ENCODE results near the gene MYO3B. TPM values are rescaled to one million over a fixed set of nuclear protein-coding genes. Genes with fewer than 3 reads are reported as not detected.

MYO3B gene
- total RNA-seq, 1 experiment from 2014 or later = 0.63 TPM

GRCh38 chr2:170533156-170533555, 355.2 kb downstream of the MYO3B start:
- no peak for TF ChIP-seq CTCF (conservative IDR thresholded peaks at IDR 0.05)
- Histone ChIP-seq H3T11ph (ENCODE audit: low read length) (no peak overlapping the region), H4K91ac (ENCODE audit: insufficient read length, low read depth, low read length) (no peak overlapping the region), H3K56ac (ENCODE audit: insufficient read length, low read depth, low read length) (no peak overlapping the region), H2BK20ac (ENCODE audit: low read depth, low read length, poor library complexity, severe bottlenecking) (no peak overlapping the region), H4K8ac (replicated peaks; ENCODE audit: insufficient read length, low read depth, low read length) (no peak overlapping the region), H2AK5ac (ENCODE audit: insufficient read length, low read length) (no peak overlapping the region), H2AFZ (ENCODE audit: low read length) (no peak overlapping the region), H2BK5ac (ENCODE audit: insufficient read length, low read length) (no peak overlapping the region), H3K79me1 (ENCODE audit: insufficient read depth, low read depth, low read length, poor library complexity, severe bottlenecking) (no peaks in the 10 kb centered on the region), H3K9me3 (ENCODE audit: control insufficient read depth, low read depth, low read length) (no peaks in the 10 kb centered on the region), H4K5ac (ENCODE audit: insufficient read length, low read depth, low read length) (no peak overlapping the region), H4K20me1 (ENCODE audit: control insufficient read depth, insufficient read depth, insufficient read length) (no peaks in the 10 kb centered on the region), H2BK12ac (ENCODE audit: insufficient read length, low read depth, low read length) (no peak overlapping the region), H3K14ac (ENCODE audit: insufficient read depth, low read length) (no peak overlapping the region), H3K4ac (ENCODE audit: low read depth, low read length) (no peak overlapping the region), H2BK15ac (ENCODE audit: low read depth, low read length) (no peak overlapping the region), H3K23ac (ENCODE audit: insufficient read length, low read depth, low read length) (no peak overlapping the region), H3K18ac (ENCODE audit: insufficient read length, low read depth, low read length) (no peak overlapping the region), H2BK120ac (ENCODE audit: low read depth, low read length, poor library complexity, severe bottlenecking) (no peak overlapping the region), H3K79me2 (ENCODE audit: insufficient read depth, low read length) (no peaks in the 10 kb centered on the region), H3K9ac (ENCODE audit: extremely low read depth, insufficient read length, low read length) (no peak overlapping the region), H3K23me2 (ENCODE audit: insufficient read length, low read depth, low read length, poor library complexity, severe bottlenecking) (no peaks in the 10 kb centered on the region), H3K4me2 (ENCODE audit: insufficient read depth, insufficient read length, low read length) (no peak overlapping the region), H3K4me1 (ENCODE audit: insufficient read depth, low read length) (no peaks in the 10 kb centered on the region), H3K27ac (ENCODE audit: insufficient read length, low read depth, low read length) (no peak overlapping the region), H3K27me3 (ENCODE audit: insufficient read depth, low read length) (no peaks in the 10 kb centered on the region)
- no peak overlapping the region for H3K27ac Mint-ChIP-seq
- peaks cover 12 to 13% of the 10 kb centered on the region in 2 experiments for H3K4me1 Mint-ChIP-seq
- whole genome bisulfite sequencing (ENCODE audit: extremely low coverage, insufficient read length, low lambda C conversion rate) = no CpG with 5 or more reads among the region's 4 CpGs
- no peak for DNase-seq
- no peak overlapping the region for H3K4me3 Mint-ChIP-seq
- 0 out of 7 replicates have a peak, but pooled peaks cover 0 to 2% (median 0%) of the 10 kb centered on the region in 3 experiments for H3K36me3 Mint-ChIP-seq (ENCODE audit: insufficient read depth in 1 of 3, low read depth in 3 of 3)
- no peaks in the 10 kb centered on the region for H3K9me3 Mint-ChIP-seq
- peaks cover 2% of the 10 kb centered on the region for H3K27me3 Mint-ChIP-seq (ENCODE audit: low read depth)

Measured in H9 (cell line).